Peyer's patch (tissue), 4 donors: Measurements from ENCODE around the gene SH3PXD2B.

Experiments used
- CTCF ChIP-seq, 6 experiments: fragments of 450-650 bp in 4 of 6; fragments of 200-600 bp in 2 of 6; sonication (generic) in 1 of 6; IDR thresholded peaks; one replicate each; pipeline ENCODE4 v1.5.1; 2017 to 2019; ENCODE audit warnings: antibody characterized with exemption in 6 of 6, mild to moderate bottlenecking in 3 of 6, moderate library complexity in 1 of 6
- POLR2A ChIP-seq, 2 donors: fragments of 450-650 bp; IDR thresholded peaks; one replicate each; pipeline ENCODE4 v1.5.1; 2017; ENCODE audit warnings: antibody characterized with exemption in 2 of 2, mild to moderate bottlenecking in 2 of 2, moderate library complexity in 2 of 2

- TF ChIP-seq CTCF (IDR thresholded peaks at IDR 0.05) (no peak), POLR2A (IDR thresholded peaks at IDR 0.05) (no peak)
These were observed 119.7 kb downstream of the SH3PXD2B start for GRCh38 chr5:172334641-172335040.
